Fibroblast of villous mesenchyme (primary cell): ENCODE measurements around the gene CAMTA2. TPM values are rescaled to one million over a fixed set of nuclear protein-coding genes. Genes with fewer than 3 reads are reported as not detected.
A peak's percentile ranks its signal among the peaks of the same experiment; 100 is the strongest.

Experiments used
- DNase-seq: peaks from one replicate; pipeline ENCODE4 v3.0.0-alpha.2; 2010; ENCODE audit warnings: low read depth
- H3K4me3 ChIP-seq: 2 replicates; pipeline ENCODE4 v1.5.1; 2011; ENCODE audit warnings: low read depth, mild to moderate bottlenecking, low read length
- total RNA-seq: library from RNA; depleted of rRNA; stranded (reverse); fragments of >200 nt; gene quantifications from 2 replicates; pipeline ENCODE4 v1.2.3, GENCODE V29; 2012
- TF ChIP-seq, protein P1 (sequence below): IDR thresholded peaks from 2 replicates; pipeline ENCODE4 v1.5.1; 2012; ENCODE audit warnings: low read depth, mild to moderate bottlenecking, low read length; ENCODE audit not compliant: insufficient read depth

Gene CAMTA2
- total RNA-seq, 1 donor: 15.1 TPM

DNA sequence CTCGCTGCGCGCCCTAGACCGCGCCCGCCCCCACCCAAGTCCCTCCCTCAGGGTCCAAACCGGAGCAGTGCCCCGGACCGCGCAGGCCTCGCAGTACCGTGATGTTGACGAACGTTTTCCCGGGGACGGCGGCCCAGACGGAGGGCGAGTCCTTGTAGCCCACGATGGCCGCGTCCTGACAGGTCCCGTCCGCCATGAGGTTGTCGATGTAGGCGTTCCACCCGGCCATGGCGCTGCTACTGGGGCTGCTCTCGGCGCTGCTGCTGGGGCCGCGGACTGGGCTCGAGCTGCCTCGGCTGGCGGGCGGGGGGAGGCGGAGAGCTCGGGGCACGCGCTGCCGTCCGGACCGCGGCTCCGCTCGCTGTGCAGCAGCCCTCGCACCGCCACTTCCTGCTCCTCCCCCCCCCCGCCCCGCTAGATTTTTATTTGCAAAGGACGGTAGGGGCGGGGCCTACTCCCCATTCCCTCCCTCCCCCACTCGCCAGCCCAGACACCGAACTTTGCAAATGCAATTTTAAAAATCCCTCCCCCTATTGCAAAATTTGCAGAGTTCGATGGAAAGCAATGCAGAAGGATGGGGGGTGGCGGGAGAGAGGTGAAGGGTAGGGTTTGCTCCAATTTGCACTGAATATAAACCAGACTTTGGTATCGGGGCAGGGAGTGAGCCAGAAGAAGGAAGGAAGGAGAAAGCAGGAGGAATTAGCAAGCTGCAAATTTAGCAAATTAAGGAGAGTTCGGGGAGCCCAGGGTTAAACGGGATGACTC lies 39.1 kb downstream of the CAMTA2 start, which contains the start of gene PFN1:
TSS of gene PFN1 (minus strand) at position 365 of the 765 bp plus-strand sequence. CDS start at position 229, 136 bp downstream.
- DNase-seq: peak; percentile 97
- peak within 1 kb of the TSS; percentile 98 for H3K4me3 ChIP-seq
- TF ChIP-seq, protein P1, sequence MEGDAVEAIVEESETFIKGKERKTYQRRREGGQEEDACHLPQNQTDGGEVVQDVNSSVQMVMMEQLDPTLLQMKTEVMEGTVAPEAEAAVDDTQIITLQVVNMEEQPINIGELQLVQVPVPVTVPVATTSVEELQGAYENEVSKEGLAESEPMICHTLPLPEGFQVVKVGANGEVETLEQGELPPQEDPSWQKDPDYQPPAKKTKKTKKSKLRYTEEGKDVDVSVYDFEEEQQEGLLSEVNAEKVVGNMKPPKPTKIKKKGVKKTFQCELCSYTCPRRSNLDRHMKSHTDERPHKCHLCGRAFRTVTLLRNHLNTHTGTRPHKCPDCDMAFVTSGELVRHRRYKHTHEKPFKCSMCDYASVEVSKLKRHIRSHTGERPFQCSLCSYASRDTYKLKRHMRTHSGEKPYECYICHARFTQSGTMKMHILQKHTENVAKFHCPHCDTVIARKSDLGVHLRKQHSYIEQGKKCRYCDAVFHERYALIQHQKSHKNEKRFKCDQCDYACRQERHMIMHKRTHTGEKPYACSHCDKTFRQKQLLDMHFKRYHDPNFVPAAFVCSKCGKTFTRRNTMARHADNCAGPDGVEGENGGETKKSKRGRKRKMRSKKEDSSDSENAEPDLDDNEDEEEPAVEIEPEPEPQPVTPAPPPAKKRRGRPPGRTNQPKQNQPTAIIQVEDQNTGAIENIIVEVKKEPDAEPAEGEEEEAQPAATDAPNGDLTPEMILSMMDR: no peak

DNA sequence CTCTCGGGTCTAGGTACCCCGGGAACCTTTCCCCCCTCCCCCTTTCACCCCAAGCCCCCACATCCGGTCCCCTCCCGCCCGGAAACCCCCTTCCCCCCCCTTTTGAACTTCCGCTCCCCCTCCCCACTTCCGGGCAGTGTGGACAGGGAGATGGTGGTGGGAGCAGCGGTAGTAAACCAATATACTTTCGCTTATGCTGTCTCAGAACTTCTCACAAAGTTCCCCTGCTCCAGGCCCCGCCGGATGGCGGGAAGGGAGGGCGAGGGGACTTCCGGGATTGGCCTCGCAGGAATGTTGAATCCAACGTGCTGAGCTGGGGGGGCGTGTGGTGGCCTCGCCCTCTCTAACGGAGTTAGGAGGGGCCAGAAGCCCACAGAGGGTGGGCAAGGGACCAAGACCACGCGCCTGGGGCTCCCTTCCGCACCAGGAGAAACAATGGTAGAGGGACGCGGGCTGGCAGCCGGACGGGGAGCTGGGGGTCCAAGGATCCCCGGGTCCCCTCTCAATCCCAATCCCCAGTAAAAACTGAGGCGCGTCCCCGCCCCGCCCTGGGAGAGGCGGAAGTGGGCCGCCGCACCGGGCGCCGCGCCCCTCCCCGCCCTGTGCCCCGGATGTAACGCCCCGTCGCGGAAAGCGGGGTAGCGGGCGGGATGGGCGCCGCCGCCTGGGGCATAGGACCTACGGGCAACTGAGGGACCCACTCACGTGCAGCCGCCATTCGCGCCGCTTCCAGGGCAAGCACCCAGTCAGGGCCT lies 39.9 kb downstream of the CAMTA2 start:
- TF ChIP-seq, protein P1: no peak
- peak overlapping the region; percentile 98 for H3K4me3 ChIP-seq
- DNase-seq: peak; percentile 69

DNA sequence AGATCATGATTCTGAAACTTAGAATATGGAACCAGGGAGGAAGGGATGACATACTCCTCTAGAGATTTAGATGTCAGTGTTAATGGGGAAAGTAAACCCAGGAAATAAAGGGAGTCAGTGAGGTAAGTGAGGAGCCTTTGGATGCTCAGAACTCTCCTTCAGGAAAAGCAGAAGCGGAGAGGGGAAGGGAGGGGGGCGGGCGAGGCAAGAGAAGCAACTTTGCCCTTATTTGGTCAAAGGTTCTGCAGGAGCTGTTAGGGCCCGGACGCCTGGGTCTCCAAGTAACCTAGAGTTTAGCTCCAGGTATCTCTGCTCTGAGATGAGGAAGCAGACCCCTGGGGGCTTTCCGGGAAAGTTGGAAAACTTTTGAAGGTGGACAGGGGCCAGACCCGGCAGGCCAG lies 40.5 kb downstream of the CAMTA2 start:
- TF ChIP-seq, protein P1: no peak
- DNase-seq: no peak
- peak overlapping the region; percentile 98 for H3K4me3 ChIP-seq

DNA sequence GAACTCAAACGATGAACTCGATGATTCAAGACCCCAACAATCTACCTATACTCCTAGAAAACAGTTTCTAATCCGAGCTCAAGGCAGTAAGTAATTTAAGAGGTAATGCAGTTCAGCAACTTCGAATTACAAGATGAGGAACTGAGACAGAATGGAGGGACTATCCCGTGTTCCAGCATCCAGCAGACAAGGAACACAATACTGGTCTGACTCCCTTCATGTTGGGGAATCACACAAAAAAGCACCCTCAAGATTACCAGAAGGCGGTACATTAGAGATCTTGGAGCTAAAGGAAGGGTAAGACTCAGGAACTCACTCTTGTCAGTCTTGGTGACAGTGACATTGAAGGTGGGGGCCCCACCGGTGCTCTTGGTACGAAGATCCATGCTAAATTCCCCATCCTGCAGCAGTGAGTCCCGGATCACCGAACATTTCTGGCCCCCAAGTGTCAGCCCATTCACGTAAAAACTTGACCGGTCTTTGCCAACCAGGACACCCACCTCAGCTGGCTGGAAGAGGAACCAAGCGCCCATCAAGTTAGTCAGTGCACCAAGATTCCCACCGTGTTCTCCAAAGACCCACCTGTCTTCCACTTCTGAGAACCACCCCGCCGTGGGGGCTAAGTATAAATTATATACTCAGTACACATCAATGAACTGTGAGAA lies 41.0 kb downstream of the CAMTA2 start:
- DNase-seq: no peak
- TF ChIP-seq, protein P1: no peak

DNA sequence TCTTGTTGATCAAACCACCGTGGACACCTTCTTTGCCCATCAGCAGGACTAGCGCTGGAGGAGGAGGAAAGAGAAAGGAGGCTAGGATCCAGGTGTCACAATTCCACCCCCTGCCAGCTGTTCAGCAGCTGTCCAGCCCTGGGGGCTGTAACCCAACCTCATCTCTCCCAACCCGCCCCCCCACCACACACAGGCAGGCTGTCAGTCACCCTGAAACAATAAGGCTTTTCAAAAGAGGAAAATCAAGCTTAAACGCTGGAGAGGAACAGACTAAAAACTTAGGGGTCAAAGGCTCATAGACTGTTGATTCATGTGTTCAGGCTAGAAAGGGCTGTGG lies 41.6 kb downstream of the CAMTA2 start:
- no peak for DNase-seq
- TF ChIP-seq, protein P1: no peak
- H3K4me3 ChIP-seq: peak overlapping the region; percentile 98

More for the DNA sequence above, 41.0 kb downstream of the CAMTA2 start:
- H3K4me3 ChIP-seq: peak overlapping the region; percentile 98

DNA sequence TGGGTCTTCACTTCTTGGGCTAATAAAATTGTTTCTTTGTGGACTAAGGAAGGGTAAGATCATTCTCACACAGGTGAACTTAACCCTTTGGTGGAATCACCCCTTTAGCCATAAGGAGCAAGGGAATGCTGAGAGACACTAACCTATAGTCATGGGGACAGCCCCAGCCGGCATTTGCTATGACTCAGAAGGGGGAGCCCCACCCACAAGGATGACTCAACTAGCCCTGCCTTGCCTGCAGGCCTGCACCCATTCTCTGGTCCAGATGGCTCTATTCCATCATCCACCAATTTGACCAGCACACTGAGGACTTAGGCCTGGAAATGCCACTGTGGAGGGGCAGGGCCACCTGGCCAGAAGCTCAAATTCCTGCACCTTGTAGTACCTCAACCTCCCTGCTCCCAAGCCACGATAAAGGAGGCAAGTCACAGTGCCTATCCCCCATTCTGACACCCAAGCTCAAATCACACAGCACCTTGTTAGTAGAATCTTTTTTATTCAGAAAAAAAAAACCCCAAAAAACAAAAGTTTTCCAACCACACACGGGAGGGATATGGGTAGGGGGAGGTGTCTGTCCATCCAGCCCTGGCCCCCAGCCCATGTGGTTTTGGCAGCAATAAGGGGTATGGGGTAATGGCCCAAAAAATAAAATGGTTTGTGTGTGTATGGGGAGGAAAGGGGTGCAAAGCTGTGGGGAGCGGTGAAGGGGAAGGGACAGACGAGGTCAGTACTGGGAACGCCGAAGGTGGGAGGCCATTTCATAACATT lies 42.1 kb downstream of the CAMTA2 start:
- H3K4me3 ChIP-seq: peak overlapping the region; percentile 98
- DNase-seq: peak; percentile 89

More for the DNA sequence above, 42.1 kb downstream of the CAMTA2 start:
- TF ChIP-seq, protein P1: no peak
